Tibial artery (tissue), 4 donors: Measurements from ENCODE around the gene PPME1.

Experiments used
- DNase-seq, 2 donors: peaks; one replicate each; pipeline ENCODE4 v3.0.0-alpha.2; 2019
- H3K27ac ChIP-seq, 2 donors: fragments of 200-600 bp; sonication (generic) in 1 of 2; 1 replicate in 1 of 2; 2 replicates in 1 of 2; pipeline ENCODE4 v1.5.1; 2018 to 2019; ENCODE audit warnings: mild to moderate bottlenecking in 1 of 2
- H3K27me3 ChIP-seq, 2 donors: fragments of 200-600 bp; sonication (generic) in 1 of 2; one replicate each; pipeline versions ENCODE4 v1.5.1 to v1.6.0; 2016 to 2019
- H3K36me3 ChIP-seq, 3 donors: fragments of 200-600 bp; sonication (generic) in 2 of 3; one replicate each; pipeline ENCODE4 v1.5.1; 2016 to 2019; ENCODE audit warnings: mild to moderate bottlenecking in 2 of 3
- H3K4me1 ChIP-seq, 4 donors: fragments of 200-600 bp; sonication (generic) in 2 of 4; 1 replicate in 3 of 4; 2 replicates in 1 of 4; pipeline ENCODE4 v1.5.1; 2016 to 2019
- H3K4me3 ChIP-seq, 2 donors: fragments of 200-600 bp; sonication (generic) in 1 of 2; 1 replicate in 1 of 2; 2 replicates in 1 of 2; pipeline ENCODE4 v1.5.1; 2018 to 2019; ENCODE audit warnings: mild to moderate bottlenecking in 2 of 2
- H3K9me3 ChIP-seq, 3 donors: fragments of 200-600 bp; sonication (generic) in 1 of 3; one replicate each; pipeline ENCODE4 v1.5.1; 2016 to 2019
- intact Hi-C: fragments of 100-400 bp; cut with DNase I; formaldehyde crosslinking; loops from one replicate; pipeline ENCODE4 v1.15.0; 2023; ENCODE audit warnings: low total_unique reads
- TF ChIP-seq, protein P1 (sequence below), 2 experiments: fragments of 200-600 bp in 1 of 2; fragments of 450-650 bp in 1 of 2; IDR thresholded peaks; one replicate each; pipeline ENCODE4 v1.5.1; 2017 to 2019; ENCODE audit warnings: antibody characterized with exemption in 2 of 2, mild to moderate bottlenecking in 1 of 2, moderate library complexity in 1 of 2

Gene PPME1

DNA sequence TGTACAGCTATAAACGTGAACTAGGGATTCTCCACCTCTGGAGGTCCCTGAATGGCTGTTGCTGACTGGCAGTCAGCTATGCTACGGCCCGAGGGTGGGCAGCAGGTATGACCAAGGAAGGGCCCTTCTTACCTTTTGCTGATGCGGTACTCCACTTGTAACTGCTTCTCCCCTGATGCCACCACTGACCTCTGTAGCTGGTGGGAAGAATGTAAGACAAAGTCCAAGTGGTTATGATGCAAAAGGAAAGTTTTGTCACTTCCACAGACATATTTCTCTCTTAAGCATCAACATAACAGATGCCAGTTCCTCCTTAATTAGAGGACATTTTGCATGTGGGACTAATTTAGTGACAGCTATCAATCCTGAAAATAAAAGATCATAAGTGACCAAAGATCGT is 108.2 kb downstream of the PPME1 start:
- Histone ChIP-seq H3K27me3 (no peaks in the 10 kb centered on the region), H3K4me3 (no peak overlapping the region), H3K27ac (peak overlapping the region in 1 of 2 donors; percentile 43), H3K36me3 (no peaks in the 10 kb centered on the region), H3K9me3 (no peaks in the 10 kb centered on the region), H3K4me1 (peaks cover 0 to 13% (median 7%) of the 10 kb centered on the region in 4 donors)
- TF ChIP-seq, protein P1, sequence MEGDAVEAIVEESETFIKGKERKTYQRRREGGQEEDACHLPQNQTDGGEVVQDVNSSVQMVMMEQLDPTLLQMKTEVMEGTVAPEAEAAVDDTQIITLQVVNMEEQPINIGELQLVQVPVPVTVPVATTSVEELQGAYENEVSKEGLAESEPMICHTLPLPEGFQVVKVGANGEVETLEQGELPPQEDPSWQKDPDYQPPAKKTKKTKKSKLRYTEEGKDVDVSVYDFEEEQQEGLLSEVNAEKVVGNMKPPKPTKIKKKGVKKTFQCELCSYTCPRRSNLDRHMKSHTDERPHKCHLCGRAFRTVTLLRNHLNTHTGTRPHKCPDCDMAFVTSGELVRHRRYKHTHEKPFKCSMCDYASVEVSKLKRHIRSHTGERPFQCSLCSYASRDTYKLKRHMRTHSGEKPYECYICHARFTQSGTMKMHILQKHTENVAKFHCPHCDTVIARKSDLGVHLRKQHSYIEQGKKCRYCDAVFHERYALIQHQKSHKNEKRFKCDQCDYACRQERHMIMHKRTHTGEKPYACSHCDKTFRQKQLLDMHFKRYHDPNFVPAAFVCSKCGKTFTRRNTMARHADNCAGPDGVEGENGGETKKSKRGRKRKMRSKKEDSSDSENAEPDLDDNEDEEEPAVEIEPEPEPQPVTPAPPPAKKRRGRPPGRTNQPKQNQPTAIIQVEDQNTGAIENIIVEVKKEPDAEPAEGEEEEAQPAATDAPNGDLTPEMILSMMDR (IDR thresholded peaks at IDR 0.05), result no peak
- intact Hi-C loops, result no loop called here
- DNase-seq, result no peak

DNA sequence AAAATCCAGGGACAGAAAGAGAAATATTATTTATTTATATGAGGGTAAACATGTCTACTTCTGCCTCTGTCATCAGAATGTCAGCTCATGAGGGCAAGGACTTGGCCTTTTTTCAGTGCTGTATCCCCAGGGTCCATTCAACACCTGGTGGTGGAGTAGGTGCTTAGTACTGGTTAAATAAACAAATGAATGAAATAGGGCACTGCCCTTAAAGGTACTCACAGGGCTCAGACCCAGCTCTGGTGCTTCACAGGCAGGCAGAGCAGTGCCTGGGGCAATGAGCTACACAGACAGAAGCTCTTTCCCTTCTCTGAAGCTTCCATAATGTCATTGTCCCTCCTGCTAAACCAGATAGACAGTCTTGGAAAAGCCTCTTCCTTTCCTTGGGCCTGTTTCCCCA is 109.4 kb downstream of the PPME1 start:
- TF ChIP-seq, protein P1 (IDR thresholded peaks at IDR 0.05), result no peak
- Histone ChIP-seq H3K27ac (no peak overlapping the region), H3K27me3 (no peaks in the 10 kb centered on the region), H3K36me3 (no peaks in the 10 kb centered on the region), H3K4me1 (peaks cover 0 to 13% (median 7%) of the 10 kb centered on the region in 4 donors), H3K9me3 (no peaks in the 10 kb centered on the region), H3K4me3 (no peak overlapping the region)
- intact Hi-C loops, result no loop called here
- no peak for DNase-seq

DNA sequence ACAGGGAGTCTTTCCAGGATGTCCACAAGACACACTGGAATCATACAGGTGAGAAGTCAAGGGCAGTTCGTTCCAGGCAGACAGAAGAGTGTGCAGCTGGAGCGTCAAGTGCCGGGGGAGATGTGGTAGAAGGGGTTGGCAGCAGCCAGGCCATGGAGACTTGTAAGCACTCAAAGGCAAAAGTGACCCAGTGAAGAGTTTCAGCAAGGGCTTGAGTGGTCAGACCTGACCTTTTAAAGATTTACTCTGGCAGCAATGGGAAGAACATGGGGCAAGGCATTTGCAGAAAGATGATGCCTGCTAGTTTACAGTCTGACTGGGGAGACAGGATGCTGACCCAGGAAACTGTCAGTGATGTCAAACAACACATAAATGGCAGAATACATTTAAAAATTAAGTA is 111.3 kb downstream of the PPME1 start:
- no peaks in the 10 kb centered on the region for H3K9me3 ChIP-seq
- H3K27ac ChIP-seq, result no peak overlapping the region
- intact Hi-C loops, result no loop called here
- no peak for DNase-seq
- no peaks in the 10 kb centered on the region for H3K27me3 ChIP-seq
- H3K36me3 ChIP-seq, result no peaks in the 10 kb centered on the region
- H3K4me1 ChIP-seq, result peaks cover 0 to 13% (median 7%) of the 10 kb centered on the region in 4 donors
- TF ChIP-seq, protein P1 (IDR thresholded peaks at IDR 0.05), result no peak
- H3K4me3 ChIP-seq, result no peak overlapping the region

DNA sequence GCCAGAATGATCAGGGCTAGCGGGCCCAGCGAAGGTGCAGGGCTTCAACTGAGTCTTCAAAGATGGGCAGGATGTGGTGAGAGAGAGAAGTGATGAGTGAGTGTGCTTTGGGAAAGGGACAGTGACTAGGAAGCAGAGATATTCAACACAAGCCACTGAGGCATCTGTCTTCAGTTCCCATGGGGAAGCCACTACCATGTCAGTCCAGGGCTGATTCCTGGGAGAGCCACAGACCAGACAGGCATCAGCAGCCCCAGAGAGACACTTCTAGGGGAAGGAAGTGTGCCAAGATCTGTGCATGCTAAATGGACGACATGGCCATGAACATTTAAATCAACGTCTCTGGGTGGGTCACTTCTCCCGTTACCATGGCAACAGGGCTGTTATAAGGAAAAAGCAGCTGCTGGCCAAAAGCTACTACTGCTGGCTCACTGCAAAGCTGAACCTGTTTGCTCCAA is 111.9 kb downstream of the PPME1 start:
- Histone ChIP-seq H3K4me3 (no peak overlapping the region), H3K36me3 (no peaks in the 10 kb centered on the region), H3K9me3 (no peaks in the 10 kb centered on the region), H3K27ac (no peak overlapping the region), H3K27me3 (no peaks in the 10 kb centered on the region), H3K4me1 (peaks cover 0 to 18% (median 8%) of the 10 kb centered on the region in 4 donors)
- TF ChIP-seq, protein P1 (IDR thresholded peaks at IDR 0.05), result no peak
- intact Hi-C loops, result no loop called here
- DNase-seq, result no peak

DNA sequence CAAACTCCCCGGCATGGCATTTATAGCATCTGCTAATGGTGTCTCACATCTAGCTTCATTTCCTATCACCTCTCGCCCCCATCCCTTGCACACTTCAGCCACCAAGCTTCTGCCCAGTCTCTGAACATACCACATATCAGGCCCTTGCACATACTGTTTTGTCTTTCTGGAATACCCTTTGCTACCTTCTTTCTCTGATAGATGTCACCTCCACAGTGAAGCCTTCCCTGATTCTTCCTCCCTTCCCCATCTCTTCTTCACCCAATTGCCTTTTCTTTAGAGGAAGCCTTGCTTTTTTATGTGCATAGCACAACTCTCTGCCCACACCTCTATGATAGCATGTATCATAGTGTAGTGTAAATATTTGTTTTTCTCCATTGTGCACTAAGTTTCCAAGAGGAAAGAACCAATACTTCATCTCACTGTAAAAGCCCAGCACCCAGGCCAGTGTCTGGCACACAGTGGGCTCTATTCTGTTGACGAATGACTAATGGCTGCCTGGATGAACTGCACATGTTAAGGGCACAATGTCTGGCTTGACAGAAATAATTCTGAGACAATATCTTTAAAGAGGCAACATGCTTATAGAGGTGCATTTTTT is 112.6 kb downstream of the PPME1 start:
- intact Hi-C loops, result no loop called here
- Histone ChIP-seq H3K4me1 (peaks cover 0 to 20% (median 6%) of the 10 kb centered on the region in 4 donors), H3K27me3 (no peaks in the 10 kb centered on the region), H3K9me3 (no peaks in the 10 kb centered on the region), H3K4me3 (no peak overlapping the region), H3K27ac (no peak overlapping the region), H3K36me3 (no peaks in the 10 kb centered on the region)
- TF ChIP-seq, protein P1 (IDR thresholded peaks at IDR 0.05), result no peak
- no peak for DNase-seq
